ENCODE results near the gene PEX6.

Gene PEX6

DNA sequence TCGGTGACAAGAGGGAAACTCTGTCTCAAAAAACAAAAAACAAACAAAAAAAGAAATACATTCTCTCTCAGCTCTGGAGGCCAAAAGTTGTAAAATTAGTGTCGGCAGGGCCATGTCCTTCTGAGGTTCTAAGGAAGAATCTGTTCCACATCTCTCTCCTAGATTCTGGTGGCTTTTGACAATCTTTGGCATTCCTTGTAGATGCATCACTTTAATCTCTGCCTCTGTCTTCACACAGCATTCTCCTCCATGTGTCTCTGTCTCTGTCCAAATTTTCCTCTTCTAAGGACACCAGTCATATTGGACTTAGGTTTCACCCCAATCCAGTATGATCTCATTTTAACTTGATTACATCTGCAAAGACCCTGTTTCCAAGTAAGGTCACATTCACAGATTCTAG, 14.5 kb upstream of the PEX6 start:
- no peak for DNase-seq
- Mint-ChIP-seq H3K27ac (no peak overlapping the region), H3K9me3 (no peaks in the 10 kb centered on the region), H3K36me3 (ENCODE audit: low read depth) (peaks cover 30% of the 10 kb centered on the region), H3K27me3 (ENCODE audit: low read depth, poor library complexity) (no peaks in the 10 kb centered on the region), H3K4me1 (peaks cover 11% of the 10 kb centered on the region), H3K4me3 (no peak overlapping the region)
- TF ChIP-seq, protein P1, sequence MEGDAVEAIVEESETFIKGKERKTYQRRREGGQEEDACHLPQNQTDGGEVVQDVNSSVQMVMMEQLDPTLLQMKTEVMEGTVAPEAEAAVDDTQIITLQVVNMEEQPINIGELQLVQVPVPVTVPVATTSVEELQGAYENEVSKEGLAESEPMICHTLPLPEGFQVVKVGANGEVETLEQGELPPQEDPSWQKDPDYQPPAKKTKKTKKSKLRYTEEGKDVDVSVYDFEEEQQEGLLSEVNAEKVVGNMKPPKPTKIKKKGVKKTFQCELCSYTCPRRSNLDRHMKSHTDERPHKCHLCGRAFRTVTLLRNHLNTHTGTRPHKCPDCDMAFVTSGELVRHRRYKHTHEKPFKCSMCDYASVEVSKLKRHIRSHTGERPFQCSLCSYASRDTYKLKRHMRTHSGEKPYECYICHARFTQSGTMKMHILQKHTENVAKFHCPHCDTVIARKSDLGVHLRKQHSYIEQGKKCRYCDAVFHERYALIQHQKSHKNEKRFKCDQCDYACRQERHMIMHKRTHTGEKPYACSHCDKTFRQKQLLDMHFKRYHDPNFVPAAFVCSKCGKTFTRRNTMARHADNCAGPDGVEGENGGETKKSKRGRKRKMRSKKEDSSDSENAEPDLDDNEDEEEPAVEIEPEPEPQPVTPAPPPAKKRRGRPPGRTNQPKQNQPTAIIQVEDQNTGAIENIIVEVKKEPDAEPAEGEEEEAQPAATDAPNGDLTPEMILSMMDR (IDR thresholded peaks at IDR 0.05): no peak

DNA sequence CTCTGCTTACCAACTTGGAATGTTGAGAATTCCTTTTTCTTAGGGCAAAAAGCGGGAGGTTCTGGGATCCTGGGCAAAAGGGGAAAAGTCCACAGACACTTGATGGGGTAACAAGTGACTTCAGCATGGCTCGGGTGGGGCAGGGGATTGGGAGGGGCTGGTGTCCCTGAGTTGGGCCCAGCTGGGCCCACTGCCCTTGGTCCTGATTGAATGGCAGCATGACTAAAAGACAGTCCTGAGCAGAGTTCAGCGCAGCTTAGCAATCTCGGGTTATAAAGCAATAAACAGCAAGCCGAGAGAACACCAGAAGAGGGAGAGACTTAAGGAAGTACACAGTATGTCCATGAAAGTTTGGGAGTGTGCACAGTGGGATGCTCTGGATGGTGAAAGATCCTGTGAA, 10.9 kb upstream of the PEX6 start:
- Mint-ChIP-seq H3K27me3 (ENCODE audit: low read depth, poor library complexity) (no peaks in the 10 kb centered on the region), H3K4me3 (no peak overlapping the region), H3K27ac (peak overlapping the region; percentile 15), H3K36me3 (ENCODE audit: low read depth) (peaks cover 27% of the 10 kb centered on the region), H3K4me1 (peaks cover 40% of the 10 kb centered on the region), H3K9me3 (no peaks in the 10 kb centered on the region)
- no peak for DNase-seq
- TF ChIP-seq, protein P1 (IDR thresholded peaks at IDR 0.05): no peak

DNA sequence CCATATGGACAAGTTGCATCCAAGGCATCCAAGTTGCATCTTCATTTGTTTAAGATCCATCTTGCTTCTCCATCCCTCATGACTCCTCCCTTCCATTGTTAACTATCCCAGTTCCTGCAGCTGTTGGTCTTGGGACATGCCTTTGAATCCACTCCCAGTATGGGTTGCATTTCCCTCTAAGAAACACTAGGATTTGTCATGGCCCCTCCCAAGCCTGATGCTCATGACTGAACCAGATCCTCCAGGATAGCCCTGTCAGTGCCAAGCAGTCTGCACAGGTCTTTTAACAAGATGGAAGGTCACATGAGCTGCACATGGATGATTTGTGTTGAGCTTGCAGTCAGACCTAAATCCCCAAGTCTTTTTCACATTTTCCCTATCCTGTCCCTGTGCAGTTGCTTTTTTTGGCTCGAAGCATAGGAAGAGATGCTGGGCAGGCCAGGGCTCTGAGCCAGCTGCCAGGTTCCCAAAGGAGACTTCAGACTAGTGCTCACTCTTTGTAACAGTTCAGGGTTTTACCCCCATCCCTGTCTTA, 9.6 kb upstream of the PEX6 start:
- no peaks in the 10 kb centered on the region for H3K27me3 Mint-ChIP-seq (ENCODE audit: low read depth, poor library complexity)
- DNase-seq: no peak
- H3K4me3 Mint-ChIP-seq: no peak overlapping the region
- H3K27ac Mint-ChIP-seq: peak overlapping the region; percentile 31
- TF ChIP-seq, protein P1 (IDR thresholded peaks at IDR 0.05): no peak
- no peaks in the 10 kb centered on the region for H3K9me3 Mint-ChIP-seq
- peaks cover 25% of the 10 kb centered on the region for H3K36me3 Mint-ChIP-seq (ENCODE audit: low read depth)
- peaks cover 46% of the 10 kb centered on the region for H3K4me1 Mint-ChIP-seq

DNA sequence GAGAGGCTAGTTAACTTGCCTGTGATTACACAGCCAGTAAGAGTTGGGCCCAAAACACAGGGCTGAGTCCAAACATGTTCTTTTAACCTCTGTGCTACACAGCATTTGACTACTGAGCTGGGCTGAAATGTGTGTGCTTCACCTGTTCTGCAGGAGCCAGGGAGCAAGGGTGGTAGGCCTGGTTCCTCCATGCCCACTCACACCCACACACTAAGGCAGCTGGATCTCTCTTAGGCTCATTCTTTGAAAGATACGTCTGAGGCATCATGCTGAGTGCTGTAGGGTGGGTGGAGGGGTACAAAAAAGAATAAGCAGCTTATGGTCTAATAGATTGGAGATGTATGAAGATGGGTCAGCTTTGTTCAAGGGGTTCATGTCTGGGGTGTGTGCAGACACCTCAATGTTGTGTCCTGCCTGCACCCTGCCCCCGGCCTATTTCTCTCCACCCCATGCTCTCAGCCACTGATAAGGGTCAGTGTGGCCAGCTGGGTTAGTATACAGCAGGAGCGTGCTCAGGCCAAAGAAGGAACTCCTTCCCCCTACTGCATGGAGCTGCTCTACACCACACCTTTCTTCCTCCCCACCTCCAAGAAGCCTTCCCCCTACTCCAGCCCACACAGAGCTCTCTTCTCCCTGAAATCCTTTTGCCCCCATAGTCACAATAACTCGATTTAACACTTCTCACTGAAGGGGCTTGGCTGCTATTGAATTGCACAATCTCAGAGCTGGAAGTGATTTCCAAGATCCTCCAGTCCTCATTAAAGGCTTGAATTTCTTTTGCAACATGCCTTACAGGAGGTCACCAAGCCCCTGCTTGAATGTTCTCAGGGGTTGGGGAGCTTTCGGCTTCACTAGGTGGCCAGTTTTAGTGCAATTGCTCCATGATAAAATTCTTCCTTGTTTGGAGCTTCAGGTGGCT, 8.8 kb upstream of the PEX6 start:
- no peaks in the 10 kb centered on the region for H3K27me3 Mint-ChIP-seq (ENCODE audit: low read depth, poor library complexity)
- peaks cover 22% of the 10 kb centered on the region for H3K36me3 Mint-ChIP-seq (ENCODE audit: low read depth)
- peaks cover 47% of the 10 kb centered on the region for H3K4me1 Mint-ChIP-seq
- no peak overlapping the region for H3K4me3 Mint-ChIP-seq
- H3K9me3 Mint-ChIP-seq: no peaks in the 10 kb centered on the region
- H3K27ac Mint-ChIP-seq: peak overlapping the region; percentile 31
- TF ChIP-seq, protein P1 (IDR thresholded peaks at IDR 0.05): no peak
- DNase-seq: no peak

DNA sequence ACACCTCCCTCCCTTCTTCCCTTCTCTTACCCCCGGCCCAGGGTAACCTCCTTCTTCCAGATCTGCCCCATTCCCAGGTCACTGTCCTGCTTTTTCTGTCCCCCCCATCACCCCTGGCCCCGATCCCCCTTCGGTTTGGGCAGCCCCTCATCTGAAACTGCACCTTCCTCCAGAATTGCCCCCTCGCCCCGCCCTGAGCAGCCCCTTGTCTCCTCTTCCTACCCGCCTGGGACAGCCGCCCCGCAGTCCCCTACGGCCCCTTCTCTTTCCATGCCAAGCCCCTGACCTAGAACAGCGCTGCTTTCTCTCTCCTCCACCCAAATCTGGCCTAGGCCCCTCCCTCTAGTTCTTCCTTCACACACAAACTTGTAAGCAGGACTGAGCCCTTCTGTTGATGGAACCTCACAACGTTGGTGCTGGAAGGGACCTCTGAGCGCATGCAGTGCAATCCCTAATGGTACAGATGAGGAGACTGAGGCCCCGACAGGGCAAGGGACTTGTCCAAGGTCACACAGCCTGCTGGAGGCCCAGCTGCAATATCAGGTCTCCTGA, 6.0 kb upstream of the PEX6 start:
- no peaks in the 10 kb centered on the region for H3K9me3 Mint-ChIP-seq
- peaks cover 48% of the 10 kb centered on the region for H3K4me1 Mint-ChIP-seq
- peak overlapping the region; percentile 90 for H3K4me3 Mint-ChIP-seq
- H3K27me3 Mint-ChIP-seq (ENCODE audit: low read depth, poor library complexity): peaks cover 8% of the 10 kb centered on the region
- peak; percentile 34 for DNase-seq
- no peak overlapping the region for H3K27ac Mint-ChIP-seq
- H3K36me3 Mint-ChIP-seq (ENCODE audit: low read depth): peaks cover 6% of the 10 kb centered on the region
- TF ChIP-seq, protein P1 (IDR thresholded peaks at IDR 0.05): no peak

All from nephron progenitor cell (in vitro differentiated cells).